IPS-18a (cell line): Measurements from ENCODE around the gene BGLAP.
A peak's percentile ranks its signal among the peaks of the same experiment; 100 is the strongest.

Experiments used
- H3K27ac ChIP-seq: one replicate; pipeline ENCODE4 v1.5.1; 2013; ENCODE audit warnings: low read length
- H3K27me3 ChIP-seq: one replicate; pipeline ENCODE4 v1.6.1; 2013; ENCODE audit warnings: mild to moderate bottlenecking, low read length; ENCODE audit not compliant: control insufficient read depth, insufficient read depth
- H3K36me3 ChIP-seq: one replicate; pipeline ENCODE4 v1.6.1; 2013; ENCODE audit warnings: low read depth, low read length; ENCODE audit not compliant: control insufficient read depth
- H3K4me1 ChIP-seq: one replicate; pipeline ENCODE4 v1.6.1; 2013; ENCODE audit warnings: low read depth, low read length; ENCODE audit not compliant: control insufficient read depth
- H3K4me3 ChIP-seq: one replicate; pipeline ENCODE4 v1.5.1; 2013; ENCODE audit warnings: low read length
- H3K9ac ChIP-seq: one replicate; pipeline ENCODE4 v1.6.1; 2013; ENCODE audit warnings: mild to moderate bottlenecking, low read length, moderate library complexity
- H3K9me3 ChIP-seq: one replicate; pipeline ENCODE4 v1.6.1; 2013; ENCODE audit warnings: low read depth, low read length; ENCODE audit not compliant: control insufficient read depth

The BGLAP gene

DNA sequence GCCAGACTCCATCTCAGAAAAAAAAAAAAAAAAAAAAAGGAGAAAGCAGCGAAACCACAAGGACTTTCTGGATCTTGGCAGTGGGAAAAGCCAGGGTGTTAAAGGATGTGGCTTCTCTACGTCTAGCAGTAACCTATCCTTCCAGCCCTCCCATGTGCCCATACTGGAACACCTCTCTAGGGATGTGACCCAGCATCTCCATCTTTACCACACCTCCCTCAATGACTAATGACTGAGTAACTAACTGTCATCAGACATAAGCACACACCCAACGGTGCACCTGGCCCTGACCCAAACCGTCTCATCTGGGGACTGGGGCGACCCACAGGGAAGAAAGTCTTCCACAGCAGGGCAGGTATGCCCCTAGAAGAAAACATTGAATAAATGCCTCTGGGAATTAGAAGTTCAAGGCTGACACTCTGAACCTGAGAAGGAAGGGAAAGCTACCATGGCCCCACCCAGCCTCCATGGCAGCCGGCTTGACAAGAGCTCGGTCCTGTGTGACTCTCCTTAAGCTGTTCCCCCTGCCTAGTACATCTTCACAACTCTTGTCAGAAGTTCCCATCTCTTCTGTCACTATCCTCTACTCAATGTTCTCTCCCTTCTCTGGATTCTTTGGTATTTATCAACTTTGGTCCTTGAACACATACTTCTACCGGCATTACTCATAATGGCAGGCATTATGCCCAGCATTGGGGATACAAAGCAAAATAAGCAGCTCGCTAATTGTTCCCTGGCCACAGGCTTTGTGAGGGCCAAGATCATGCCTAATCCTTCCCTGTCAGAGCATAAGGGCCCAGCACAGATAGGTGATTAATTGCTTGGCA is 20.7 kb downstream of the BGLAP start:
- Histone ChIP-seq H3K27me3 (no peaks in the 10 kb centered on the region), H3K9ac (no peak overlapping the region), H3K27ac (no peak overlapping the region), H3K4me3 (no peak overlapping the region), H3K9me3 (no peaks in the 10 kb centered on the region), H3K4me1 (no peaks in the 10 kb centered on the region), H3K36me3 (peaks cover 92% of the 10 kb centered on the region)

DNA sequence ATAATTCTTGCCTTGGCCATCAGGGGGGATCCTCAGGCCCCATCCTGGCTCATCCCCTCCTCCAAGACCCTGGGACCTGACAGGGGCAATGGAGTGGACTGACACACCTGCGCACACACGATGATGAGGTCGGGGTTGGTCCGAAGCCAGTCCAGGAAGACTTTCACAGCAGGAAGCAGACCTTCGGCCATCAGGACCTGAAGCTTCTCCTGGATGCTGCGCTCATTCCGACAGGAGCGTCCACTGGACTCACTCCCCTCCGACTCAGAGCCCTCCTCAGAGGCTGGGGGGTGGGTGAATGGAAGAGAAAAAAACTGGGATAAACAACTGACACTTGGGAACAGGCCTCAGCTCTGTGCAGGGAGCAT is 21.3 kb downstream of the BGLAP start:
- Histone ChIP-seq H3K9ac (no peak overlapping the region), H3K4me1 (no peaks in the 10 kb centered on the region), H3K36me3 (peaks cover 92% of the 10 kb centered on the region), H3K9me3 (no peaks in the 10 kb centered on the region), H3K27ac (no peak overlapping the region), H3K27me3 (no peaks in the 10 kb centered on the region), H3K4me3 (no peak overlapping the region)

DNA sequence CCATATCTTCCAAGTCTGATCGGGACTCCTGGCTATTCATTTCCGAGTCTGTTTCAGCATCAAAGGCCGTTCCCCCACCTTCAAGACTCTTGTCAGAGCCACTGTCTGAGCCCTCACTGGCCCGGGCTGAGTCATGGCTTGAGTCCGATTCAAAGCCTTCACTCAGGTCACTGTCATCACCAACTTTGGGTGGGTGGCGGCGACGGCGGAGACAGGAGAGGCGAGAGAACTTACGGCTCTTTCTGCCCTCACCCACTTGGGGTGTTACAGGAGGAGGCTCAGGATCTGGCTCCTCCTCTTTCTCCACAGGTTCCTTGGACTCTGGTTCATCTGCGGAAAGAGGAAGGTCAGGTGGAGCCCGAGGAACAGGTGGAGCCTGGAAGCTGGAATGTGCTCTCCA is 24.1 kb downstream of the BGLAP start:
- Histone ChIP-seq H3K27ac (no peak overlapping the region), H3K36me3 (peaks cover 80% of the 10 kb centered on the region)

DNA sequence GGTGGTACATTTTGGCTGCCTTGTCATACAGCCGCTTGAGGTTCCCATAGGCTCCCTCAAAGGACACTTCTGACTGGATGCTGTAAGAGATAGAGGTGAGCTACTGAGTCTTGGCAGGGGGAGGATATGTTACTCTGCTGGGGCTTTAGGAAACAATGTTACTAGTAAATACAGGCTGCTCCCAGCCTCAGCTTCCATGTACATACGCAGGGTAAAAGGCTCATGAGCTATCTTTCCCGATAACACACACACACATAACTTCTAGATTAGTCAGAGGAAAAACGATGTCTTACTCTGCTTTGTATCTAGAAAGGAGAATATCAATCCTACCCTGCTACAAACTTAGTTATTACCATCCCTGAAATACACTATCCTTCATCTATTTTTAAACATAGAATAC is 26.4 kb downstream of the BGLAP start:
- H3K4me3 ChIP-seq: no peak overlapping the region
- H3K36me3 ChIP-seq: peaks cover 78% of the 10 kb centered on the region
- no peak overlapping the region for H3K27ac ChIP-seq

More for the DNA sequence above, 24.1 kb downstream of the BGLAP start:
- H3K4me3 ChIP-seq: no peak overlapping the region
- H3K9ac ChIP-seq: no peak overlapping the region
- no peaks in the 10 kb centered on the region for H3K27me3 ChIP-seq
- no peaks in the 10 kb centered on the region for H3K4me1 ChIP-seq
- no peaks in the 10 kb centered on the region for H3K9me3 ChIP-seq

DNA sequence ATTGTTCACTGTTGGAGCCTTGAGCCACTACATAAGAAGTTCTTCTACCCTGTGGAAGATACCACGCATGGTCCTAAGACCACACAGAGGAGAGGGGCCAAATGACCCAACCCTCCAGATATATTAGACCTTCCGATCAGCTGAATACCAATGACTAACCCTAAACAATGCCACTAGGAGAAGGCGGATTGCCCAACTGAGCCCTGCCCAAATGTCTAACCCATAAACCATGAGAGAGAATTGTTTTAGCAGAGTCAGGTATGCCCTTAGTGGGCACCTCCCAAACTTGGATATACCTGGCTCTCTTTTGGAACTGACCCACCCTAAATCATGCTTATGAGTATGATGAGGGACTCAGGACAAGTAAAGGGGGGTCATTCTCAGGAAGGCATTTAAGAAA is 28.3 kb downstream of the BGLAP start:
- no peaks in the 10 kb centered on the region for H3K27me3 ChIP-seq
- no peaks in the 10 kb centered on the region for H3K9me3 ChIP-seq
- H3K36me3 ChIP-seq: peaks cover 82% of the 10 kb centered on the region
- H3K4me1 ChIP-seq: no peaks in the 10 kb centered on the region
- H3K9ac ChIP-seq: no peak overlapping the region
- H3K4me3 ChIP-seq: no peak overlapping the region
- H3K27ac ChIP-seq: no peak overlapping the region

More for the DNA sequence above, 26.4 kb downstream of the BGLAP start:
- no peaks in the 10 kb centered on the region for H3K9me3 ChIP-seq
- no peaks in the 10 kb centered on the region for H3K4me1 ChIP-seq
- no peaks in the 10 kb centered on the region for H3K27me3 ChIP-seq
- no peak overlapping the region for H3K9ac ChIP-seq

DNA sequence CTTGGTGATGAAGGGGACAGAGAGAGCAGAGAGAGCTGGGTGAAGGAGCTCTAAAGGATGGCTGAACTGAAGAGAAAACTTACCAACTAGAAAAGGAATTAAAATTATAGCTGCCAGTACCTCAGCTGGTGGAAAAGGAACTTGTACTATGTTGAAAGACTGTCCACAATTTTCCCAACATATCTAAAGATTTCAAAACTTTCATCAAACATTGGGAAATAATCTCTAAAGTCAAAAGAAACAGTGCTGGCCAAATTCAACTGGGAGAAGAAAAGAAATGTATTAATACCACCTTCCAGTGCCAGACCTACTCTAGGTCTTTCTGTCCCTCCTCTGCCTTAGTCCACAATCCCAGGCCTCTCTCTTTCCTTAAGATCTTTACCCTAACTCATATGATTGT is 34.5 kb downstream of the BGLAP start:
- H3K27ac ChIP-seq: no peak overlapping the region
- no peaks in the 10 kb centered on the region for H3K9me3 ChIP-seq
- H3K36me3 ChIP-seq: peaks cover 69% of the 10 kb centered on the region

DNA sequence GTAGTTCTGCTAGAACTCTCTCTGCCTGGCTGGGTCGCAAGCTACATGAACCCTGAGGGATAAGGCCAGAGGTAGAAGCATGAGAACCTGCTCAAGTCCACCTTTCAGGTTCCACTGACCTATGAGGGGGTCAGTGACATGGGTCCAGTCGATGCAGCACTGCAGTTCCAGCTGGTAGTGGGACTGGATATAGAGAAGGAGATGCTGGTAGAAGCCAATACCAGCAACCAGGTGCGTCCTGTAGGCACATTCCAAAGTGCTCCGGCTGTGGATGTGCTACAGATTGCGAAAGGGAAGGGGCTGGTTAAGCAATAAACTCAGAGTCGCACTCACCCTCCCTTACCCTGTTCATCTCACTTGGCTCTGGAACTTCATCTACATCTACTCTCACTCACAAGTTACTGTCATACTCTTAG is 35.0 kb downstream of the BGLAP start:
- Histone ChIP-seq H3K9me3 (no peaks in the 10 kb centered on the region), H3K27ac (no peak overlapping the region), H3K4me1 (peaks cover 8% of the 10 kb centered on the region), H3K9ac (no peak overlapping the region), H3K4me3 (no peak overlapping the region), H3K36me3 (peaks cover 67% of the 10 kb centered on the region), H3K27me3 (no peaks in the 10 kb centered on the region)

More for the DNA sequence above, 34.5 kb downstream of the BGLAP start:
- no peak overlapping the region for H3K9ac ChIP-seq
- no peaks in the 10 kb centered on the region for H3K27me3 ChIP-seq
- peaks cover 5% of the 10 kb centered on the region for H3K4me1 ChIP-seq
- H3K4me3 ChIP-seq: no peak overlapping the region

DNA sequence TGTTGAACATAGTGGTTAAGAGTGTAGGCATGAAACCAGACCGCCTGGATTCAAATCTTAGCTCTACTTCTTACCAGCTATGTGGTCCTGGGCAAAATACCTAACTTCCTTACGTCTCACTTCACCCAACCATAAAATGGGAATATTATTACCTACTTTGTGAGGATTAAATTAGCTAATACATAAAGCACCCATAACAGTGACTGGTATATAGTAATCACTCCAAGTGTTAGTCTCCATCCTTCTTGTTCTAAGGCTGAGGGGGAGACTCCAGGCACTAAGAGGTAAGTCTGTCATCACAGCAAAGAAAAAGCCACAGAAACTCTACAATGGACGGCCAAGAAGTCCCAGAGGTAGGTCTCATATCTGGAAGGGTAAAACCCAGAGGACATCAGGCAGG is 37.9 kb downstream of the BGLAP start:
- Histone ChIP-seq H3K9me3 (no peaks in the 10 kb centered on the region), H3K36me3 (peaks cover 38% of the 10 kb centered on the region), H3K4me1 (peaks cover 16% of the 10 kb centered on the region), H3K27me3 (no peaks in the 10 kb centered on the region), H3K4me3 (no peak overlapping the region), H3K27ac (no peak overlapping the region), H3K9ac (no peak overlapping the region)

DNA sequence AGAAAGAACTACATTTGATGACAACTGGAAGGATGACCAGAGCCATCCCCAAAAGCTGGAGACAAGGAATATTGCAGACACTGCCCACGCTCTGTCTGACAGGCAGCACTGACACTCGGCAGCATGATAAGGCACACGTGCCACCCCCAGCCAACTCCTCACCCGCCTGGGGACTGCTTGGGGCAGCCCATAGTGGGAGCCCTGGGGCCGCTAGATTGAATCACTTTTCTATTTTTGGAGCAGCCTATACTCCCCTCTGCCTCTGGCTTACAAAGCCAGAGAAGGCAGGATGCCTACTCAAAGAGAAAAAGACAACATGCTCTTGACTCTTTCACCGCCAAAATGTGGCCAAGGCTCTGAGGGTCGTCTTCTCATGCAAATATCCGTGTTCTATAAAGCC is 39.3 kb downstream of the BGLAP start:
- Histone ChIP-seq H3K27ac (peak overlapping the region; percentile 46), H3K9me3 (no peaks in the 10 kb centered on the region), H3K4me1 (peaks cover 16% of the 10 kb centered on the region), H3K27me3 (no peaks in the 10 kb centered on the region), H3K36me3 (peaks cover 27% of the 10 kb centered on the region), H3K9ac (peak overlapping the region; percentile 87), H3K4me3 (peak overlapping the region; percentile 94)

DNA sequence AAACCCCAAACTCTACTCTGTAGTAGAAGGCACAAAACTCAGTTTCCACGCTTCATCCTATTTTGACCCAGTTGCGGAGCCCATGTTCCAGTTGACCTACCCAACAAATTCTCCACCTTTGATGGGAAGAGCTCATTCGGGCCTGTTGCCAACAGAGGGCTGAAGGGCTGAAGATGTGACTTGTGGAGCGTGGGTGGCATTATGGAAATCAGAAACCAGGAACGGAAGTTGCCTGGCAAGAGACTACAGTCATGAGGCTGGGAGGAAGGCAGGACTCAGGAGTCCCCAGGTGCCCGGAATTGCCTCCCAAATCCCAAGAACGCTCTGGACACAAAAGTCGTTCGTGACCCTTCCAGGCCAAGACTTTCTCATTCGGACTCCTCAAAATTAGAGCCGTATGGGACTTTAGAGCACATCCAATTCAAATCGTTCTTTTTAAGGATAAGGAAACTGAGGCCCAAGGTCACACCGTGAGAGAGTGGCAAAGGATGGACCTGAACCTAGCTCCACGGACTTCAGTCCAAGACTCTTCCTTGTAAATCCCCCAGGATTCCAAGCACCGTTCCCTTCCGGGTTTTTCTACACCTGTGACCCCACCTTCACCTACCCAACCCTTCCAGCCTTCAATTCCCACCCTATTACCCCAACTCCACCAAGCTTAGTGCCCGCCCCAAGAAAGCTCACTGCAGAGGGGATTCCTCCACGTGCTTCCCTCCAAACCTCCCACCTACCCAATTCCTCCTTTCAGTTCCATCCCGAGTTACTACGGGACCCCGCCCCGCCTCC is 39.9 kb downstream of the BGLAP start:
- Histone ChIP-seq H3K36me3 (peaks cover 20% of the 10 kb centered on the region), H3K27me3 (no peaks in the 10 kb centered on the region), H3K4me1 (peaks cover 16% of the 10 kb centered on the region), H3K27ac (peak overlapping the region; percentile 46), H3K4me3 (peak overlapping the region; percentile 94), H3K9me3 (no peaks in the 10 kb centered on the region), H3K9ac (peak overlapping the region; percentile 87)

DNA sequence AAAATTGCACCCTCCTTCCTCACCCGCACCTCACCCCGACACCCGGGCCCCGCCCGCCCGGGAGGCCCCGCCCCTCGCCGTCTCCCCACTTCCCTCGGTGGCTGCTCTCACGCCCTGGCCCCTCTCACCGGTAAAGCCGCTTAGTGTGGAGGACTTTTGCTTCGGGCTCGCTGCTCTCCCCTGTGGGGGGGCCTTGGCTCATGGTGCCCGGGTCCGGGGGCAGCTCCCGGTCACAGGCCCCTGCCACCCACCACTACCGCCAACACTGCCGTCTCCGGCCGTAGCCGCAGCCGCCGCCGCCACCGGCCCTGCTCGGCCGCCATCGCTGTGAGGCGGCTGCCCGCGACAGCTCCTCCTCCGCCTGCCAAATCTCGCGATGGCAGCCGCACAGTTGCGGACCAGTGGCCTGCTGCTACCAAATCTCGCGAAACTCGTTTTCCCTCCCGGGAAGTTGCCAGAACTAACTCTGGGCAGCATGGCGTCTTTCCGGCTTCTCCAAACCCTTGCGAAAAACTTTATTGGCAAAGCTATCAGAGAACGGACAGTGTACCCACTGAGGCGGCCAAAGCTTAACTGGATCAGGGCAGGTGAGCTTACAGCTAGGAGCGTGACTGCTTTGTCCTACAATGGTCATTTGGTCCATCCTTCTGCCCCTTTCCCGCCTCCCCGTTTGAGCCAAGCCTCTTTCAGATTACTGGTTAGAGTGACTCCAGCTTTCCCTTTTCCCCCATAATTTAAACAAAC is 40.7 kb downstream of the BGLAP start, which contains the start of gene SMG5:
SMG5 (minus strand) TSS at position 347 of the 744 bp plus-strand sequence; CDS start at position 202, 145 bp downstream.
- Histone ChIP-seq H3K4me3 (peak within 1 kb of the TSS; percentile 94), H3K9ac (peak within 1 kb of the TSS; percentile 87), H3K27ac (peak within 1 kb of the TSS; percentile 46), H3K9me3 (no peaks in the 10 kb centered on the region), H3K4me1 (peaks cover 16% of the 10 kb centered on the region), H3K27me3 (no peaks in the 10 kb centered on the region), H3K36me3 (peaks cover 14% of the 10 kb centered on the region)
